Esophagus squamous epithelium (tissue), 4 donors: ENCODE measurements around the gene GPR183.

Experiments used
- CTCF ChIP-seq, 6 experiments: fragments of 450-650 bp in 4 of 6; fragments of 200-600 bp in 2 of 6; sonication (generic) in 2 of 6; IDR thresholded peaks; one replicate each; pipeline ENCODE4 v1.5.1; 2016 to 2019; ENCODE audit warnings: antibody characterized with exemption in 6 of 6, mild to moderate bottlenecking in 4 of 6, moderate library complexity in 4 of 6
- POLR2A ChIP-seq, 4 donors: fragments of 450-650 bp; IDR thresholded peaks; one replicate each; pipeline ENCODE4 v1.6.1; 2017; ENCODE audit warnings: antibody characterized with exemption in 4 of 4, mild to moderate bottlenecking in 4 of 4, moderate library complexity in 3 of 4

- TF ChIP-seq CTCF (IDR thresholded peaks at IDR 0.05) (no peak), POLR2A (IDR thresholded peaks at IDR 0.05) (no peak)
Observed at GRCh38 chr13:99275093-99275469, 32.1 kb downstream of the GPR183 start.
